ENCODE data around the gene MYOM3. TPM values are rescaled to one million over a fixed set of nuclear protein-coding genes. Genes with fewer than 3 reads are reported as not detected.

MYOM3 gene
- total and polyA plus RNA-seq, 2 of the 13 experiments (the other 11 are each of a cell fraction or from before 2014, with no cell fraction given): 5.8 to 15.3 TPM

DNA sequence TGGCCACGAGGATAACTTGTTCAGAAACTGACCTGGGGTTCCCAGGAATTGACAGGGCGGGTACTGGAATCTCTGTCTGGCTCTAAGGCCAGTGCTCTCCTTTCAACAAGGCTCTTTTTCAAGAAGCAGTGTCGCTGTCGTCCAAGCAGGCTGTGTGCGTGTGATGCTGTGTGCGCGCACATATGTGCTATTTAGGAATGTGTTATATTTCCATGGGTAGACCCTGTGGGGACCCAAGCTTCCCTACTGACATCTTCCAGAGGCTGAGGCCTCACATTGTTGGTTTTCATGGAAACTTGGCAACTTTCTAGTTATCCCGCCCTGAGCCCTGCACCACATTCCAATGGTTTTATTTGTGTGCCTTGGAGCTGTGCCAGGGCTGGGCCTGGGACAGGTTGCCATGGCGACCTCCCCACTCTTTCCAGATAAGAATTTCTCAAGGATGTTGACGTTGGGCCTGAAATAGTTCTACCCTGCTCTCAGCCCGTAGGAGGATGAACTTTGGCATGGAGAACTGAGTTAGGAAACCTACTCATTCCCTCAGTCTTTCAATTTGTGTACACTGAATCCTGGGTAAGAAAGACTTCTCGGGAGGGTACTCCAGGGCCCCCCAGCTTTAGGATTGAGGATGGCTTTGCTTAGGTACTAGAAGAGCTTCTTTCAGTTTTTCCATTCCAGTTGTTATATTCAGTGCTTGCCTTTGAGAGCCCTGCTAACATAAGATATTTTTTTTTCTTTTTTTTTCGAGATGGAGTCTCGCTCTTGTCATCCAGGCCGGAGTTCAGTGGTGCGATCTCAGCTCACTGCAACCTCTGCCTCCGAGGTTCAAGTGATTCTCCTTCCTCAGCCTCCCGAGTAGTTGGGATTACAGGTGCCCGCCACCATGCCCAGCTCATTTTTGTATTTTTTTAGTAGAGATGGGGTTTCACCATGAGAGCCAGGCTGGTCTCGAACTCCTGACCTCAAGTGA, 93.0 kb downstream of the MYOM3 start (continued):
- TF ChIP-seq, protein P1, sequence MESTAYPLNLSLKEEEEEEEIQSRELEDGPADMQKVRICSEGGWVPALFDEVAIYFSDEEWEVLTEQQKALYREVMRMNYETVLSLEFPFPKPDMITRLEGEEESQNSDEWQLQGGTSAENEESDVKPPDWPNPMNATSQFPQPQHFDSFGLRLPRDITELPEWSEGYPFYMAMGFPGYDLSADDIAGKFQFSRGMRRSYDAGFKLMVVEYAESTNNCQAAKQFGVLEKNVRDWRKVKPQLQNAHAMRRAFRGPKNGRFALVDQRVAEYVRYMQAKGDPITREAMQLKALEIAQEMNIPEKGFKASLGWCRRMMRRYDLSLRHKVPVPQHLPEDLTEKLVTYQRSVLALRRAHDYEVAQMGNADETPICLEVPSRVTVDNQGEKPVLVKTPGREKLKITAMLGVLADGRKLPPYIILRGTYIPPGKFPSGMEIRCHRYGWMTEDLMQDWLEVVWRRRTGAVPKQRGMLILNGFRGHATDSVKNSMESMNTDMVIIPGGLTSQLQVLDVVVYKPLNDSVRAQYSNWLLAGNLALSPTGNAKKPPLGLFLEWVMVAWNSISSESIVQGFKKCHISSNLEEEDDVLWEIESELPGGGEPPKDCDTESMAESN (CRISPR knock-in tag; conservative IDR thresholded peaks at IDR 0.05): no peak
- TF ChIP-seq, protein P2, sequence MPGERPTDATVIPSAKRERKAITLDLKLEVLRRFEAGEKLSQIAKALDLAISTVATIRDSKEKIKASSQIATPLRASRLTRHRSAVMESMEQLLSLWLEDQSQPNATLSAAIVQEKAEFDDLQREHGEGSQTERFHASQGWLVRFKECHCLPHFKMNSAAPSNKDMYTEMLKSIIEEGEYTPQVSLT (CRISPR knock-in tag; IDR thresholded peaks at IDR 0.05; ENCODE audit: borderline replicate concordance, low read depth): no peak
- no peak for TF ChIP-seq POLR2AphosphoS2 (IDR thresholded peaks at IDR 0.05; ENCODE audit: low read depth, low read length)
- TF ChIP-seq FOXC1 (CRISPR knock-in tag; IDR thresholded peaks at IDR 0.05; ENCODE audit: borderline replicate concordance): no peak
- no peak for TF ChIP-seq PCBP2 (optimal IDR thresholded peaks at IDR 0.05; ENCODE audit: low read depth, low read length, poor library complexity, severe bottlenecking)
- no peak for TF ChIP-seq ZNF577 (CRISPR knock-in tag; IDR thresholded peaks at IDR 0.05; ENCODE audit: borderline replicate concordance, low read depth)
- no peak for TF ChIP-seq PAF1 (CRISPR knock-in tag; IDR thresholded peaks at IDR 0.05)
- TF ChIP-seq, protein P3, sequence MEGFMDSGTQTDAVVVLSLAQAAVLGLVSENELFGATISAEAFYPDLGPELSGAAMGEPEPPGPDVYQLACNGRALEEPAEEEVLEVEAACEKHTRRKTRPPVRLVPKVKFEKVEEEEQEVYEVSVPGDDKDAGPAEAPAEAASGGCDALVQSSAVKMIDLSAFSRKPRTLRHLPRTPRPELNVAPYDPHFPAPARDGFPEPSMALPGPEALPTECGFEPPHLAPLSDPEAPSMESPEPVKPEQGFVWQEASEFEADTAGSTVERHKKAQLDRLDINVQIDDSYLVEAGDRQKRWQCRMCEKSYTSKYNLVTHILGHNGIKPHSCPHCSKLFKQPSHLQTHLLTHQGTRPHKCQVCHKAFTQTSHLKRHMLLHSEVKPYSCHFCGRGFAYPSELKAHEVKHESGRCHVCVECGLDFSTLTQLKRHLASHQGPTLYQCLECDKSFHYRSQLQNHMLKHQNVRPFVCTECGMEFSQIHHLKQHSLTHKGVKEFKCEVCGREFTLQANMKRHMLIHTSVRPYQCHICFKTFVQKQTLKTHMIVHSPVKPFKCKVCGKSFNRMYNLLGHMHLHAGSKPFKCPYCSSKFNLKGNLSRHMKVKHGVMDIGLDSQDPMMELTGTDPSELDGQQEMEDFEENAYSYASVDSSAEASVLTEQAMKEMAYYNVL (CRISPR knock-in tag; IDR thresholded peaks at IDR 0.05; ENCODE audit: borderline replicate concordance): peak; percentile 54; the same call in 1 of the 2 replicates
- TF ChIP-seq, protein P4, sequence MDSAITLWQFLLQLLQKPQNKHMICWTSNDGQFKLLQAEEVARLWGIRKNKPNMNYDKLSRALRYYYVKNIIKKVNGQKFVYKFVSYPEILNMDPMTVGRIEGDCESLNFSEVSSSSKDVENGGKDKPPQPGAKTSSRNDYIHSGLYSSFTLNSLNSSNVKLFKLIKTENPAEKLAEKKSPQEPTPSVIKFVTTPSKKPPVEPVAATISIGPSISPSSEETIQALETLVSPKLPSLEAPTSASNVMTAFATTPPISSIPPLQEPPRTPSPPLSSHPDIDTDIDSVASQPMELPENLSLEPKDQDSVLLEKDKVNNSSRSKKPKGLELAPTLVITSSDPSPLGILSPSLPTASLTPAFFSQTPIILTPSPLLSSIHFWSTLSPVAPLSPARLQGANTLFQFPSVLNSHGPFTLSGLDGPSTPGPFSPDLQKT (CRISPR knock-in tag; IDR thresholded peaks at IDR 0.05; ENCODE audit: borderline replicate concordance): no peak
- TF ChIP-seq REL (CRISPR knock-in tag; conservative IDR thresholded peaks at IDR 0.05): no peak
- TF ChIP-seq SP140L (CRISPR knock-in tag; IDR thresholded peaks at IDR 0.05; ENCODE audit: borderline replicate concordance): no peak; the same call in 1 of the 2 replicates
- 0 out of 2 replicates have a peak, but pooled peaks have one; percentile 40 for TF ChIP-seq ATF7-NPFF (CRISPR knock-in tag; IDR thresholded peaks at IDR 0.05; ENCODE audit: low read depth)
- TF ChIP-seq AKAP8 (CRISPR knock-in tag; IDR thresholded peaks at IDR 0.05): 0 out of 2 replicates have a peak, but pooled peaks have one; percentile 48
- no peak for TF ChIP-seq GPN1 (CRISPR knock-in tag; IDR thresholded peaks at IDR 0.05; ENCODE audit: borderline replicate concordance)
- TF ChIP-seq ZKSCAN5 (CRISPR knock-in tag; IDR thresholded peaks at IDR 0.05): no peak
- TF ChIP-seq, protein P5, sequence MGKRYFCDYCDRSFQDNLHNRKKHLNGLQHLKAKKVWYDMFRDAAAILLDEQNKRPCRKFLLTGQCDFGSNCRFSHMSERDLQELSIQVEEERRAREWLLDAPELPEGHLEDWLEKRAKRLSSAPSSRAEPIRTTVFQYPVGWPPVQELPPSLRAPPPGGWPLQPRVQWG (CRISPR knock-in tag; IDR thresholded peaks at IDR 0.05; ENCODE audit: borderline replicate concordance, low read depth): no peak
- TF ChIP-seq RORA (CRISPR knock-in tag; IDR thresholded peaks at IDR 0.05): no peak
- TF ChIP-seq, protein P6, sequence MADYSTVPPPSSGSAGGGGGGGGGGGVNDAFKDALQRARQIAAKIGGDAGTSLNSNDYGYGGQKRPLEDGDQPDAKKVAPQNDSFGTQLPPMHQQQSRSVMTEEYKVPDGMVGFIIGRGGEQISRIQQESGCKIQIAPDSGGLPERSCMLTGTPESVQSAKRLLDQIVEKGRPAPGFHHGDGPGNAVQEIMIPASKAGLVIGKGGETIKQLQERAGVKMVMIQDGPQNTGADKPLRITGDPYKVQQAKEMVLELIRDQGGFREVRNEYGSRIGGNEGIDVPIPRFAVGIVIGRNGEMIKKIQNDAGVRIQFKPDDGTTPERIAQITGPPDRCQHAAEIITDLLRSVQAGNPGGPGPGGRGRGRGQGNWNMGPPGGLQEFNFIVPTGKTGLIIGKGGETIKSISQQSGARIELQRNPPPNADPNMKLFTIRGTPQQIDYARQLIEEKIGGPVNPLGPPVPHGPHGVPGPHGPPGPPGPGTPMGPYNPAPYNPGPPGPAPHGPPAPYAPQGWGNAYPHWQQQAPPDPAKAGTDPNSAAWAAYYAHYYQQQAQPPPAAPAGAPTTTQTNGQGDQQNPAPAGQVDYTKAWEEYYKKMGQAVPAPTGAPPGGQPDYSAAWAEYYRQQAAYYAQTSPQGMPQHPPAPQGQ (CRISPR knock-in tag; IDR thresholded peaks at IDR 0.05; ENCODE audit: borderline replicate concordance): 0 out of 2 replicates have a peak, but pooled peaks have one; percentile 62
- TF ChIP-seq SNRNP70 (IDR thresholded peaks at IDR 0.05; ENCODE audit: low read depth, low read length): no peak

Measured in HepG2 (cell line).